H1 (cell line): ENCODE data around the gene PRR23E. TPM values are rescaled to one million over a fixed set of nuclear protein-coding genes. Genes with fewer than 3 reads are reported as not detected.

Experiments
- CTCF ChIA-PET: fragments of 300-600 bp; sonication (Branson Sonifier 250); formaldehyde crosslinking; loops from one replicate; lab custom pipeline; 2021; ENCODE audit not compliant: partially characterized antibody; lab: Charles Lee
- POLR2A ChIA-PET: fragments of 300-600 bp; sonication (Branson Sonifier 250); formaldehyde crosslinking; loops from one replicate; lab custom pipeline; 2021; ENCODE audit warnings: inconsistent platforms; ENCODE audit not compliant: partially characterized antibody; lab: Charles Lee
- DNase-seq, 2 experiments: peaks; one replicate each; pipeline versions ENCODE4 v3.0.0 to v3.0.0-alpha.2; 2010 to 2022; ENCODE audit warnings: low spot score in 2 of 2, low read depth in 1 of 2, mixed read lengths in 1 of 2
- FAIRE-seq: peaks from 2 replicates; lab custom pipeline; 2011; peaks lifted over from hg19 to GRCh38; lab: Jason Lieb, UNC
- H2AFZ ChIP-seq: 2 replicates; pipeline ENCODE4 v1.8.1; 2012; ENCODE audit warnings: low read length, inconsistent platforms
- H2AK5ac ChIP-seq: 2 replicates; pipeline ENCODE4 v1.6.1; 2013; ENCODE audit warnings: low read depth, low read length
- H2BK120ac ChIP-seq: replicated peaks from 2 replicates; pipeline ENCODE3; 2013; ENCODE audit warnings: low read depth, low read length, inconsistent platforms
- H2BK12ac ChIP-seq: 2 replicates; pipeline ENCODE4 v1.6.1; 2013; ENCODE audit warnings: low read depth, low read length
- H2BK15ac ChIP-seq: 2 replicates; pipeline ENCODE4 v1.6.1; 2013; ENCODE audit warnings: low read length
- H2BK20ac ChIP-seq: 2 replicates; pipeline ENCODE4 v1.6.1; 2013; ENCODE audit warnings: low read length
- H2BK5ac ChIP-seq: 2 replicates; pipeline ENCODE4 v1.6.1; 2013; ENCODE audit warnings: low read depth, low read length
- H3K14ac ChIP-seq: 2 replicates; pipeline ENCODE4 v1.6.1; 2013; ENCODE audit warnings: inconsistent platforms; ENCODE audit not compliant: insufficient read length
- H3K18ac ChIP-seq: 2 replicates; pipeline ENCODE4 v1.6.1; 2013; ENCODE audit warnings: low read length; ENCODE audit errors: extremely low read depth
- H3K23ac ChIP-seq: 2 replicates; pipeline ENCODE4 v1.6.1; 2013; ENCODE audit warnings: inconsistent platforms; ENCODE audit not compliant: insufficient read length
- H3K23me2 ChIP-seq: 2 replicates; pipeline ENCODE4 v1.6.1; 2013; ENCODE audit warnings: low read depth, low read length
- H3K27ac ChIP-seq: 2 replicates; pipeline ENCODE4 v1.6.1; 2011; ENCODE audit warnings: low read depth, low read length, inconsistent platforms
- H3K27me3 ChIP-seq, 4 experiments: replicated peaks in 1 of 4; 1 replicate in 1 of 4; 2 replicates in 3 of 4; pipeline versions ENCODE4 v1.6.1 to v1.8.1; 2011 to 2013; ENCODE audit warnings: low read length in 3 of 4, mild to moderate bottlenecking in 3 of 4, inconsistent platforms in 2 of 4, mixed read lengths in 2 of 4, moderate library complexity in 1 of 4; ENCODE audit not compliant: control insufficient read depth in 3 of 4, insufficient read depth in 3 of 4; ENCODE audit errors: extremely low read depth in 1 of 4
- H3K36me3 ChIP-seq, 4 experiments: 2 replicates each; pipeline versions ENCODE4 v1.6.1 to v1.8.1; 2011 to 2013; ENCODE audit warnings: mild to moderate bottlenecking in 4 of 4, low read length in 3 of 4, moderate library complexity in 2 of 4, control low read depth in 1 of 4, inconsistent platforms in 1 of 4; ENCODE audit not compliant: insufficient read depth in 4 of 4, control insufficient read depth in 2 of 4
- H3K4ac ChIP-seq: replicated peaks from 2 replicates; pipeline ENCODE3; 2013; ENCODE audit warnings: low read length, low read depth, mixed read lengths, inconsistent platforms; ENCODE audit not compliant: insufficient read length
- H3K4me1 ChIP-seq, 4 experiments: replicated peaks in 1 of 4; 1 replicate in 1 of 4; 2 replicates in 3 of 4; pipeline versions ENCODE4 v1.6.1 to v1.8.1; 2011 to 2013; ENCODE audit warnings: low read length in 3 of 4, inconsistent platforms in 2 of 4, mixed read lengths in 1 of 4; ENCODE audit not compliant: insufficient read depth in 4 of 4, control insufficient read depth in 3 of 4
- H3K4me2 ChIP-seq, 2 experiments: 2 replicates each; pipeline versions ENCODE4 v1.6.1 to v1.8.1; 2011 to 2013; ENCODE audit warnings: low read depth in 2 of 2, low read length in 2 of 2, control low read depth in 1 of 2, inconsistent platforms in 1 of 2, mild to moderate bottlenecking in 1 of 2; ENCODE audit not compliant: insufficient read depth in 1 of 2
- H3K4me3 ChIP-seq, 4 experiments: fragments of 200-600, 300-600 bp in 1 of 4; sonication (generic), shearing (Covaris generic), sonication (Bioruptor Twin) in 1 of 4; 2 replicates each; pipeline versions ENCODE4 v1.5.1 to v1.8.1; 2011 to 2016; ENCODE audit warnings: low read length in 4 of 4, low read depth in 3 of 4, control low read depth in 2 of 4, inconsistent platforms in 2 of 4, mild to moderate bottlenecking in 2 of 4, mixed read lengths in 1 of 4, moderate library complexity in 1 of 4; ENCODE audit not compliant: insufficient read depth in 2 of 4; ENCODE audit errors: extremely low read depth in 1 of 4
- H3K56ac ChIP-seq: replicated peaks from 2 replicates; pipeline ENCODE3; 2013; ENCODE audit warnings: low read depth, mild to moderate bottlenecking, mixed read lengths, low read length, inconsistent platforms; ENCODE audit not compliant: insufficient read length
- H3K79me1 ChIP-seq: 2 replicates; pipeline ENCODE4 v1.6.1; 2013; ENCODE audit warnings: low read depth, low read length, control low read depth
- H3K79me2 ChIP-seq, 2 experiments: 2 replicates each; pipeline versions ENCODE4 v1.6.1 to v1.8.1; 2012 to 2013; ENCODE audit warnings: low read length in 2 of 2, mild to moderate bottlenecking in 2 of 2, inconsistent platforms in 1 of 2; ENCODE audit not compliant: insufficient read depth in 2 of 2, control insufficient read depth in 1 of 2
- H3K9ac ChIP-seq, 4 experiments: replicated peaks in 1 of 4; 1 replicate in 1 of 4; 2 replicates in 3 of 4; pipeline versions ENCODE4 v1.6.1 to v1.8.1; 2011 to 2013; ENCODE audit warnings: low read depth in 3 of 4, low read length in 3 of 4, control low read depth in 2 of 4, mild to moderate bottlenecking in 2 of 4, moderate library complexity in 2 of 4, inconsistent platforms in 1 of 4; ENCODE audit errors: extremely low read depth in 1 of 4
- H3K9me3 ChIP-seq, 2 experiments: 2 replicates each; pipeline versions ENCODE4 v1.6.1 to v1.8.1; 2012 to 2013; ENCODE audit warnings: mild to moderate bottlenecking in 2 of 2, moderate library complexity in 2 of 2, control low read depth in 1 of 2, inconsistent platforms in 1 of 2, low read depth in 1 of 2, low read length in 1 of 2, mixed read lengths in 1 of 2; ENCODE audit not compliant: insufficient read depth in 2 of 2
- H4K20me1 ChIP-seq, 2 experiments: replicated peaks in 1 of 2; 2 replicates each; pipeline versions ENCODE3 to v1.8.1; 2011 to 2013; ENCODE audit warnings: inconsistent platforms in 2 of 2, low read length in 2 of 2, mild to moderate bottlenecking in 1 of 2; ENCODE audit not compliant: insufficient read depth in 2 of 2, control insufficient read depth in 1 of 2
- H4K5ac ChIP-seq: 2 replicates; pipeline ENCODE4 v1.6.1; 2013; ENCODE audit warnings: low read length, low read depth, mixed read lengths, inconsistent platforms; ENCODE audit not compliant: insufficient read length
- H4K8ac ChIP-seq: 2 replicates; pipeline ENCODE4 v1.8.0; 2013; ENCODE audit warnings: mild to moderate bottlenecking, moderate library complexity, low read length, inconsistent platforms; ENCODE audit not compliant: insufficient read depth; ENCODE audit errors: extremely low read depth
- H4K91ac ChIP-seq: replicated peaks from 2 replicates; pipeline ENCODE3; 2013; ENCODE audit warnings: low read length, mixed read lengths, inconsistent platforms; ENCODE audit not compliant: insufficient read length
- EP300 ChIP-seq, 2 experiments: IDR thresholded peaks; 1 replicate in 1 of 2; 2 replicates in 1 of 2; pipeline ENCODE4 v1.6.1; 2011 to 2012; ENCODE audit warnings: low read depth in 2 of 2, low read length in 2 of 2, mild to moderate bottlenecking in 2 of 2, borderline replicate concordance in 1 of 2, inconsistent platforms in 1 of 2, moderate library complexity in 1 of 2
- HDAC6 ChIP-seq: IDR thresholded peaks from one replicate; pipeline ENCODE4 v1.7.1; 2012; ENCODE audit warnings: low read depth, mild to moderate bottlenecking, inconsistent platforms, low read length, moderate library complexity
- WGBS, 2 experiments: shearing (Covaris generic) in 1 of 2; methylation state at CpG; one replicate each; pipeline versions ENCODE4 v1.1.6 to v1.1.7; 2013 to 2015; ENCODE audit warnings: low lambda C conversion rate in 2 of 2, mixed read lengths in 2 of 2, inconsistent platforms in 1 of 2, low coverage in 1 of 2, missing lambda C conversion rate in 1 of 2; ENCODE audit not compliant: insufficient replicate concordance in 2 of 2, insufficient coverage in 1 of 2, insufficient read length in 1 of 2; ENCODE audit errors: extremely low coverage in 1 of 2, missing lambda C conversion rate in 1 of 2; 5-methylcytosine and 5-hydroxymethylcytosine counted together
- polyA plus RNA-seq, 7 experiments: library from polyadenylated mRNA; depleted of rRNA in 3 of 7; stranded (reverse) in 5 of 7; unstranded in 2 of 7; fragments of >200 nt in 5 of 7; fragments of 200-250 nt in 2 of 7; gene quantifications; 1 replicate in 5 of 7; 2 replicates in 1 of 7; 4 replicates in 1 of 7; pipeline versions ENCODE4 v1.2.1 to v1.2.3, GENCODE V29; 2011 to 2013; ENCODE audit warnings: missing spikeins in 2 of 7, mixed read lengths in 2 of 7
- total RNA-seq: library from RNA; stranded (reverse); fragmentation: NEBNext Ultra II Directional; extraction: Animal tissue kit (Norgen Biotek cat#: 25700); gene quantifications from 2 replicates; pipeline ENCODE4 v1.2.1, GENCODE V29; 2021

PRR23E gene
- total and polyA plus RNA-seq, 2 of the 8 experiments (the other 6 are each of a cell fraction or from before 2014, with no cell fraction given): not detected

- peaks cover 8% of the 10 kb centered on the region; the same call in 1 of the 2 replicates for H3K23me2 ChIP-seq
- no peak overlapping the region for H2BK12ac ChIP-seq
- no peak overlapping the region for H2BK15ac ChIP-seq
- ChIA-PET CTCF (no interaction called here), POLR2A (no interaction called here)
- H2BK5ac ChIP-seq: no peak overlapping the region
- H3K79me2 ChIP-seq: no peaks in the 10 kb centered on the region
- DNase-seq (no peak), FAIRE-seq (no peak)
- H3K56ac ChIP-seq: no peak overlapping the region
- H4K8ac ChIP-seq: no peak overlapping the region
- H3K4ac ChIP-seq: no peak overlapping the region
- no peak overlapping the region for H3K4me2 ChIP-seq
- H3K9ac ChIP-seq: no peak overlapping the region
- TF ChIP-seq HDAC6 (no peak), EP300 (IDR thresholded peaks at IDR 0.05; ENCODE audit: borderline replicate concordance in 1 of 2, low read depth in 2 of 2, low read length in 2 of 2) (no peak)
- no peak overlapping the region for H3K14ac ChIP-seq
- no peaks in the 10 kb centered on the region for H3K27me3 ChIP-seq
- H2BK20ac ChIP-seq: no peak overlapping the region
- no peak overlapping the region for H4K5ac ChIP-seq
- H3K36me3 ChIP-seq: no peaks in the 10 kb centered on the region
- no peaks in the 10 kb centered on the region for H3K79me1 ChIP-seq
- no peak overlapping the region for H3K27ac ChIP-seq
- H3K18ac ChIP-seq: no peak overlapping the region
- no peak overlapping the region for H4K91ac ChIP-seq
- no peak overlapping the region for H2AK5ac ChIP-seq
- H3K4me3 ChIP-seq: no peak overlapping the region
- no peak overlapping the region for H2AFZ ChIP-seq
- 87% methylated on average over 5 of the region's 5 CpGs; no CpG with 5 or more reads in 1 of the 2 experiments for WGBS, 2 experiments
- peaks cover 0 to 7% of the 10 kb centered on the region in 2 experiments for H4K20me1 ChIP-seq
- no peak overlapping the region for H3K23ac ChIP-seq
- no peak overlapping the region for H2BK120ac ChIP-seq
- H3K4me1 ChIP-seq: peaks cover 0 to 4% (median 3%) of the 10 kb centered on the region in 4 experiments; a peak in 5 of 7 replicates
- no peaks in the 10 kb centered on the region for H3K9me3 ChIP-seq
Observed at GRCh38 chr3:127164615-127165014, 28.3 kb upstream of the PRR23E start.
